OCI-LY3 (cell line): ENCODE data around the gene NUP42.

Source experiments
- CTCF ChIP-seq: fragments of 200-600, 300-600 bp; sonication (generic); IDR thresholded peaks from 2 replicates; pipeline ENCODE4 v1.5.1; 2014; ENCODE audit warnings: antibody characterized with exemption, low read length, low read depth
- EZH2phosphoT487 ChIP-seq: fragments of 200-600 bp; shearing (Covaris generic); IDR thresholded peaks from 2 replicates; pipeline ENCODE4 v1.6.1; 2018; ENCODE audit warnings: antibody characterized with exemption, mixed run types, low read depth

GRCh38 chr7:23226844-23227450 is 45.1 kb downstream of the NUP42 start:
- no peak for TF ChIP-seq CTCF
- TF ChIP-seq EZH2phosphoT487 = no peak
